Endodermal cell (in vitro differentiated cells): ENCODE results near the gene DNAJC4. TPM values are rescaled to one million over a fixed set of nuclear protein-coding genes. Genes with fewer than 3 reads are reported as not detected.

ENCODE experiments used
- DNase-seq: peaks from one replicate; pipeline ENCODE4 v3.0.0-alpha.2; 2017
- H3K27ac ChIP-seq: 2 replicates; pipeline ENCODE4 v1.5.1; 2013; ENCODE audit warnings: mild to moderate bottlenecking, low read depth, low read length, moderate library complexity
- H3K27me3 ChIP-seq: 2 replicates; pipeline ENCODE4 v1.6.1; 2013; ENCODE audit warnings: mild to moderate bottlenecking, low read length, moderate library complexity; ENCODE audit not compliant: insufficient read depth, control insufficient read depth, poor library complexity, severe bottlenecking
- H3K36me3 ChIP-seq: 2 replicates; pipeline ENCODE4 v1.7.0; 2013; ENCODE audit warnings: mild to moderate bottlenecking, low read length, moderate library complexity; ENCODE audit not compliant: control insufficient read depth, insufficient read depth
- H3K4me1 ChIP-seq: one replicate; pipeline ENCODE4 v1.7.0; 2013; ENCODE audit warnings: low read length; ENCODE audit not compliant: control insufficient read depth, insufficient read depth
- H3K4me3 ChIP-seq: 2 replicates; pipeline ENCODE4 v1.5.1; 2013; ENCODE audit warnings: mild to moderate bottlenecking, low read length, moderate library complexity
- H3K9ac ChIP-seq: 2 replicates; pipeline ENCODE4 v1.6.1; 2013; ENCODE audit warnings: mild to moderate bottlenecking, low read length, moderate library complexity; ENCODE audit not compliant: poor library complexity, severe bottlenecking; ENCODE audit errors: extremely low read depth
- H3K9me3 ChIP-seq: 2 replicates; pipeline ENCODE4 v1.6.1; 2013; ENCODE audit warnings: mild to moderate bottlenecking, low read length, moderate library complexity; ENCODE audit not compliant: control insufficient read depth
- H3K27ac Mint-ChIP-seq: 2 replicates; pipeline ENCODE4 v1.8.0; 2020; ENCODE audit warnings: mixed read lengths
- H3K27me3 Mint-ChIP-seq: 2 replicates; pipeline ENCODE4 v1.8.0; 2021; ENCODE audit warnings: mild to moderate bottlenecking, mixed read lengths; ENCODE audit not compliant: insufficient read depth
- H3K36me3 Mint-ChIP-seq: 2 replicates; pipeline ENCODE4 v1.8.0; 2020; ENCODE audit warnings: low read depth, mixed read lengths
- H3K4me1 Mint-ChIP-seq: 2 replicates; pipeline ENCODE4 v1.8.0; 2020; ENCODE audit warnings: mixed read lengths
- H3K4me3 Mint-ChIP-seq: 2 replicates; pipeline ENCODE4 v1.8.0; 2020; ENCODE audit warnings: mild to moderate bottlenecking, moderate library complexity, mixed read lengths
- H3K9me3 Mint-ChIP-seq: 2 replicates; pipeline ENCODE4 v1.8.0; 2020; ENCODE audit warnings: mild to moderate bottlenecking, mixed read lengths
- WGBS, 2 experiments: methylation state at CpG; one replicate each; pipeline versions ENCODE4 v1.1.5 to v1.1.7; 2013; ENCODE audit warnings: missing lambda C conversion rate in 2 of 2, mixed read lengths in 1 of 2; ENCODE audit not compliant: insufficient coverage in 1 of 2, insufficient read length in 1 of 2; 5-methylcytosine and 5-hydroxymethylcytosine counted together
- total RNA-seq, 2 donors: library from RNA; stranded (reverse); fragmentation: NEBNext Ultra II Directional in 1 of 2; extraction: Animal tissue kit (Norgen Biotek cat#: 25700) in 1 of 2; gene quantifications; 2 replicates in 1 of 2; 3 replicates in 1 of 2; pipeline ENCODE4 v1.2.1, GENCODE V29; 2021
- TF ChIP-seq, protein P1 (sequence below): fragments of 200-600 bp; sonication (generic); conservative IDR thresholded peaks from 2 replicates; pipeline ENCODE4 v1.5.0; 2021; ENCODE audit warnings: antibody characterized with exemption, mild to moderate bottlenecking

DNAJC4 gene
- total RNA-seq, 2 donors from 2014 or later = 20.3 to 22.9 TPM

DNA sequence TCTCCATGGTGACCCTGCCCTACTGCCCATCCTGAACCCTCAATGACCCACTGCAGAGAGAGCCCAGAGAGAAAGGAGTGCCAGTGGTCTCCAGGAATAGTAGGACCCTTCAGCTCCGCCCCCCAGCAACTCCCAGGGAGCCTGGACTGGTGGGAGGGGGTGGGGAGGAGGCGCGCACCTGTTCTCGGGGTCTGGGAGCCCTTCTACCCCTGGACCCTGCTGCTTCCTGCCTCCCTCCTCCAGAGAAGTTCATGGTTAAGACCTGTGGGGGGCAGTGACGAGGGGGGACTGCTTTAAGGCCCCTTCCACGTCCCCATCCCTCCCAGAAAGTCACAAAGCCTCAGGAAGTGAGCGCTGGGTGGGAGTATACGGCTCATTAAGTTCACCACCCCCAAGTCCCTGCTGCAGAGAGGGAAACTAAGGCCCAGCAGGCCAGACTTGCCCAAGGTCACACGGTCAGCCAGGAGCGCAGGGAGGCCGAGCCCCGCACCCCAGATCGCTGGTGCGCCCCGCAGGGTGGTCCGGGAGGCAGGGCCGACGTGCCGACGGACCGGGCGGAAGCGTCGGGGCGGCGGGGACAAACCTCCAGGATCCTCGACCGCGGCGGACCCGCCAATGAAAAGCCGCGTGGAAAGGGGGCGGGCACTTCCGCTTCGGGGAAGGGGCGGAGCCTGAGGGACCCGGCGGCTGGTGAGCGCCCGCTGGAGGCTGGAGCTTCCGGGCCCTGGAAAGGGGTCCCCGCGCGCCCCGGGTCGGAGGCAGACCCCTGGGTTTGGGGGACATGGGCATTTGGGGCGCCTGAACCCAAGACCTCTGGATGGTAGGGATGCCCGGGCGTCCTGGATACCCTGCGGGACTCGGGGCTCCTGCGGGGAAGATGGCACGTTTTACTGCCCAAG lies 4.5 kb upstream of the DNAJC4 start, which contains the start of the genes NUDT22 and TRPT1:
NUDT22 (plus strand) TSS at position 667 of the 899 bp plus-strand sequence. CDS start 379 bp downstream, outside the sequence.
TRPT1 (minus strand) TSS at position 579 of the 899 bp plus-strand sequence; CDS start at position 253, 326 bp downstream.
- Histone ChIP-seq H3K27me3 (no peaks in the 10 kb centered on the region), H3K4me3 (peak within 1 kb of the TSS; percentile 92), H3K9ac (peak within 1 kb of the TSS; percentile 57), H3K4me1 (peaks cover 4% of the 10 kb centered on the region), H3K9me3 (no peaks in the 10 kb centered on the region), H3K36me3 (peaks cover 5% of the 10 kb centered on the region), H3K27ac (peak within 1 kb of the TSS; percentile 76)
- H3K36me3 Mint-ChIP-seq = no peaks in the 10 kb centered on the region
- DNase-seq = peak; percentile 97
- H3K4me3 Mint-ChIP-seq = peak within 1 kb of the TSS; percentile 74
- 0% methylated on average over 27 to 53 of the region's 54 CpGs for WGBS, 2 experiments
- peak within 1 kb of the TSS; percentile 74 for H3K27ac Mint-ChIP-seq
- TF ChIP-seq, protein P1, sequence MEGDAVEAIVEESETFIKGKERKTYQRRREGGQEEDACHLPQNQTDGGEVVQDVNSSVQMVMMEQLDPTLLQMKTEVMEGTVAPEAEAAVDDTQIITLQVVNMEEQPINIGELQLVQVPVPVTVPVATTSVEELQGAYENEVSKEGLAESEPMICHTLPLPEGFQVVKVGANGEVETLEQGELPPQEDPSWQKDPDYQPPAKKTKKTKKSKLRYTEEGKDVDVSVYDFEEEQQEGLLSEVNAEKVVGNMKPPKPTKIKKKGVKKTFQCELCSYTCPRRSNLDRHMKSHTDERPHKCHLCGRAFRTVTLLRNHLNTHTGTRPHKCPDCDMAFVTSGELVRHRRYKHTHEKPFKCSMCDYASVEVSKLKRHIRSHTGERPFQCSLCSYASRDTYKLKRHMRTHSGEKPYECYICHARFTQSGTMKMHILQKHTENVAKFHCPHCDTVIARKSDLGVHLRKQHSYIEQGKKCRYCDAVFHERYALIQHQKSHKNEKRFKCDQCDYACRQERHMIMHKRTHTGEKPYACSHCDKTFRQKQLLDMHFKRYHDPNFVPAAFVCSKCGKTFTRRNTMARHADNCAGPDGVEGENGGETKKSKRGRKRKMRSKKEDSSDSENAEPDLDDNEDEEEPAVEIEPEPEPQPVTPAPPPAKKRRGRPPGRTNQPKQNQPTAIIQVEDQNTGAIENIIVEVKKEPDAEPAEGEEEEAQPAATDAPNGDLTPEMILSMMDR = peak; percentile 38
- no peaks in the 10 kb centered on the region for H3K9me3 Mint-ChIP-seq
- peaks cover under 1% of the 10 kb centered on the region for H3K27me3 Mint-ChIP-seq
- peaks cover 12% of the 10 kb centered on the region for H3K4me1 Mint-ChIP-seq

DNA sequence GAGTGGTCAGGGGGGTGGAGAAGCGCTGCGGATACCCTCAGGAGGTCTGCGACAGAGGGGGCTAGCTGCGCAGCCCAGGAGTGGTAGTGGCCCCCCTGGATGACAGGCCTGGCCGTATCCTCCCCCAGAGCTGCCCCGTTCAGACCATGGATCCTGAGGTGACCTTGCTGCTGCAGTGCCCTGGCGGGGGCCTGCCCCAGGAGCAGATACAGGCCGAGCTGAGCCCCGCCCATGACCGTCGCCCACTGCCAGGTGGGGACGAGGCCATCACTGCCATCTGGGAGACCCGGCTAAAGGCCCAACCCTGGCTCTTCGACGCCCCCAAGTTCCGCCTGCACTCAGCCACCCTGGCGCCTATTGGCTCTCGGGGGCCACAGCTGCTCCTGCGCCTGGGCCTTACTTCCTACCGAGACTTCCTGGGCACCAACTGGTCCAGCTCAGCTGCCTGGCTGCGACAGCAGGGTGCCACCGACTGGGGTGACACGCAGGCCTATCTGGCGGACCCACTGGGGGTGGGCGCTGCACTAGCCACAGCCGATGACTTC lies 3.8 kb upstream of the DNAJC4 start:
- H3K36me3 Mint-ChIP-seq = no peaks in the 10 kb centered on the region
- H3K27ac ChIP-seq = no peak overlapping the region
- WGBS, 2 experiments = 15 to 39% methylated on average over 11 to 26 of the region's 26 CpGs
- peak overlapping the region; percentile 74 for H3K4me3 Mint-ChIP-seq
- peak; percentile 76 for DNase-seq
- H3K4me3 ChIP-seq = peak overlapping the region; percentile 92
- no peaks in the 10 kb centered on the region for H3K36me3 ChIP-seq
- peaks cover 13% of the 10 kb centered on the region for H3K4me1 Mint-ChIP-seq
- H3K9me3 Mint-ChIP-seq = no peaks in the 10 kb centered on the region
- H3K9me3 ChIP-seq = no peaks in the 10 kb centered on the region
- H3K9ac ChIP-seq = peak overlapping the region; percentile 57
- no peaks in the 10 kb centered on the region for H3K27me3 ChIP-seq
- TF ChIP-seq, protein P1 = no peak
- H3K4me1 ChIP-seq = peaks cover 4% of the 10 kb centered on the region
- H3K27ac Mint-ChIP-seq = no peak overlapping the region
- H3K27me3 Mint-ChIP-seq = peaks cover 2% of the 10 kb centered on the region

GRCh38 chr11:64227405-64227956 lies 2.9 kb upstream of the DNAJC4 start:
- Histone ChIP-seq H3K27me3 (no peaks in the 10 kb centered on the region), H3K9ac (no peak overlapping the region), H3K9me3 (no peaks in the 10 kb centered on the region), H3K27ac (no peak overlapping the region), H3K4me1 (peaks cover 4% of the 10 kb centered on the region), H3K36me3 (no peaks in the 10 kb centered on the region), H3K4me3 (peak overlapping the region; percentile 92)
- peaks cover 13% of the 10 kb centered on the region for H3K4me1 Mint-ChIP-seq
- peaks cover 5% of the 10 kb centered on the region for H3K27me3 Mint-ChIP-seq
- H3K36me3 Mint-ChIP-seq = no peaks in the 10 kb centered on the region
- H3K27ac Mint-ChIP-seq = no peak overlapping the region
- TF ChIP-seq, protein P1 = no peak
- WGBS, 2 experiments = 96% methylated on average over 3 of the region's 3 CpGs; no CpG with 5 or more reads in 1 of the 2 experiments
- DNase-seq = no peak
- no peaks in the 10 kb centered on the region for H3K9me3 Mint-ChIP-seq
- peak overlapping the region; percentile 74 for H3K4me3 Mint-ChIP-seq
